ENCODE results near the gene C12orf54.
"Not testable (repeated sequence)": the region's sequence is repeated elsewhere in the genome, so short reads cannot be mapped to it uniquely, and the experiment has no call there.

Gene C12orf54

DNA sequence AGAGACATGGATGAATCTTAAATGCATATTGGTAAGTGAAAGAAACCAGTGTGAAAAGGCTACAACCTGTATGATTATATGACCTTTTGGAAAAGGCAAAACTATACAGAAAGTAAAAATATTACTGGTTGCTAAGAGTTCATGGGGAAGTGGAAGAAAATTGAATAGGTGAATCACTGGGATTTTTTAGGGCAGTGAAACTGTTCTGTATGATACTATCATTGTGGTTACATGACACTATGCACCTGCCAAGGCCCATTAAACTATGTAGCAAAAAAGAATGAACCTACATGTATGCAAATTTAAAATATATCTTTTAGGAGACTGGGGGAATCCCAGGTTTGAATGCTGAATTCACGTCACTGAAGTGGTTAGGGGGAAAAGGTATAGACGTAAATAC, 30.6 kb downstream of the C12orf54 start:
- DNase-seq = no peak

DNA sequence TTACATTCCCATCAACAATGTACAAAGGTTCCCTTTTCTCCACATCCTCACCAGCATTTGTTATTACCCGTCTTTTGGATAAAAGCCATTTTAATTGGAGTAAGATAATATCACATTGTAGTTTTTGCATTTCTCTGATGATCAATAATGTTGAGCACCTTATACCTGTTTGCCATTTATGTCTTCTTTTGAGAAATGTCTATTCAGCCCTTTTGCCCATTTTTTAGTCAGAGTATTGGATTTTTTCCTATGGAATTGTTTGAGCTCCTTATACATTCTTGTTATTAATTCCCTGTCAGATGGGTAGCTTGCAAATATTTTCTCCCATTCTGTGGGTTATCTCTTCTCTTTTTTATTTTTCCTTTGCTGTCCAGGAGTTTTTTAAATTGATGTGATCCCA, 32.4 kb downstream of the C12orf54 start:
- DNase-seq = no peak

DNA sequence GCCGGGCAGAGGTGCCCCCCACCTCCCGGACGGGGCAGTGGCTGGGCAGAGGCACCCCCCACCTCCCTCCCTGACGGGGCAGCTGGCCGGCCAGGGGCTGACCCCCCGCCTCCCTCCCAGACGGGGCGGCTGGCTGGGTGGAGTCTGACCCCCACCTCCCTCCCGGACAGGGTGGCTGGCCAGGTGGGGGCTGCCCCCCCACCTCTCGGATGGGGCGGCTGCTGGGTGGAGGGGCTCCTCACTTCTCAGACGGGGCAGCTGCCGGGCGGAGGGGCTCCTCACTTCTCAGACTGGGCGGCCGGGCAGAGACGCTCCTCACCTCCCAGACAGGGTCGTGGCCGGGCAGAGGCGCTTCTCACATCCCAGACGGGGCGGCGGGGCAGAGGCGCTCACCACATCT, 38.1 kb downstream of the C12orf54 start:
- DNase-seq = not testable (repeated sequence)

DNA sequence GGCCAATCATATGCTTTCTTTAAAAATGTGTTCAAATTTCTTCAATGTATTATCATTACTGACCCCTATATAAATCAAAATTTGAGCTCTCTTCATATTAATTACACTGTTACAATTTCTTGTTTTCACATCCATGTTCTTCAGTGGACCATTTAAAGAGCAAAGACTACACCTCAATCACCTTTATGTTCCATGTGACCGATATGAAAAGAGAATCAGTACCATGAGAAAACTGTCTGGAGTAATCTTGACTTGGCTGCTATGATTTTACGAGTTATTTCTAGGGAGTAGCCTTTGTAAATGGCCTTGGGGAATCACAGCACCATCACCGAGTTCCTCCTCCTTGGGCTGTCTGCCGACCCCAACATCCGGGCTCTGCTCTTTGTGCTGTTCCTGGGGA, 43.0 kb downstream of the C12orf54 start, which contains the start of gene OR8S1:
OR8S1 (plus strand) TSS at position 301 of the 400 bp plus-strand sequence; CDS start at position 301, 0 bp downstream.
- DNase-seq = no peak

DNA sequence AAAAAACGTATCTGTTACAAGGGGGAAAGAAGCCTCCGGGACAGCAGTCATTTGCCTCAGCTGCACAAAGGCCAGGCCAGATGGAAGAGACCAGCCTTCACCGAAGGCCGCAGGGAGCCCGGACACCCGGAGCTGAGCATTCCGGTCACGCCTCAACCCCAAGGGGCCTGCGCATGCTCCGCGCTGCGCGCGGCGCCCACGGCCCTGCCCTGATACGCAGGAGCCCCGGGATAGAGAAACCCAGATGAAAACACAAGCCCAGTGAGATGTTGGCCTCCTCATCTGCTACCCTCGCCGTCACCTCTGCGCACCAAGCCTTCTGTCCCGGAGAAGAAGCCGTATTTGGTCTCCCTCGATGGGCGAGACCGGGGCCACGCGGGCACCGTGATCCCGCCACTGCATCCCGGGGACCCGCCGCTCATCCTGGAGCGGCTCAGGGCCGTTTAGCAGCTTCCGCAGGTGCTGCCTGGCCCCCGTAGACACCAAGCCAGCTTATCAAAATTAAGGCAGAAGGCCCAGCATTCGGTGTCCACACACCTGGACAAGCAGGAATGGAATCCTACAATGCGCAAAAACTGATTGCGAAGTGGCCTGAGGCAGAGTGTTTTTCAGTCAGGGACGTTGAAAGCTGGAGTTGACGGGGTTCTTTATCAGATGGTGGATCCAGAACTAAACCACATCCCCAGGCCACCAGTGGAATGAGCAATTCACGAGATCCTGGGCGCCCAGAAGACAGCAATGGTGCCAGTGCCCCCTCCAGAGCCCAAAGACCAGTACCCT, 45.8 kb downstream of the C12orf54 start:
- no peak for DNase-seq

DNA sequence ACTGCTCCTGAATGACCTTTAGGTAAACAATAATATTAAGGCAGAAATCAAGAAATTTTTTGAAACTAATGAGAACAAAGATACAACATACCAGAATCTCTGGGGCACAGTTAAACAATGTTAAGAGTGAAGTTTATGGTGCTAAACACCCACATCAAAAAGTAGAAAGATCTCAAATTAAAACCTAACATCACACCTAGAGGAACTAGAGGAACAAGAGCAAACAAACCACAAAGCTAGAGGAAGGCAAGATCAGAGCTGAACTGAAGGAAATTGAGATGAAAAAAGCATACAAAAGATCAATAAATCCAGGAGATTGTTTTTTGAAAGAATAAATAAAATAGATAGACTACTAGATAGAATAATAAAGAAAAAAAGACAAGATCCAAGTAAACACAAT, 50.3 kb downstream of the C12orf54 start:
- DNase-seq = no peak

DNA sequence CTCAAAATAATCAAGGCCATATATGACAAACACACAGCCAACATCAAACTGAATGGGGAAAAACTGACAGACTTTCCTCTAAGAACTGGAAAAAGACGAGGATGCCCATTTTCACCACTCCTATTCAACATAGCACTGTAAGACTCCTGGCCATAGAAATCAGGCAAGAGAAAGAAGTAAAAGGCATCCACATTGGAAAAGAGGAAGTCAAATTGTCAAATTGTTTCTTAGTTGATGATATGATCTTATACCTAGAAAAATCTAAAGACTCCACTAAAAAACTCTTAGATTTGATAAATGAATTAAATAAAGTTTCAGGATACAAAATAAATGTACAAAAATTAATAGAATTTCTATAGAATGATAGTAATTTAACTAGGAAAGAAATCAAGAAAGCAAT, 54.3 kb downstream of the C12orf54 start:
- no peak for DNase-seq

DNA sequence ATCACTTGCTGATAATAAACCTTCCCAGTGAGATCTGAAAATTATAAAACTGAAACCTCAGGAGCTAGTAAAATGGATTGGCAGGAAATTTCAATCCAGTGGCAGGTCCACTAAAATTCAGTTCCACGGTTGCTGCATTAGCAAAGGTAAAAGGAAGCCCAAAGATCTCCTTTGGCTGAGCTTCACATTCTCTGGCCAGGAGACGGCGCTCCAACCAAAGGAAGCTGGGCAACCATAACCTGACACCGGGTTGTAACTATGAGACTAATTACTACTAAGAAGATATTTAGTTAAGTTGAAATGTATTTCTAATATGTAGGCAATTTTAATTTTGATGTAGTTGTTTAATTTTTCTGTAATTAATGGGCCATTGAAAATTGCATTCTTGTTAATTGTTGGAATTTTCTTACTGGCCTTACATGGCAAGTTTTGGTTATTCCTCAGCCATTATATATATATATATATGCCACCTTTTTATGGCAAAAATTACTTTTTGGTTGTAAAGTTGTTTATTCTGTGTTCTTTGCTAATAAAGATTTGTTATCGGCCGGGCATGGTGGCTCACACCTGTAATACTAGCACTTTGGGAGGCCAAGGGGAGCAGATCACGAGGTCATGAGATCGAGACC, 60.1 kb downstream of the C12orf54 start:
- peak; percentile 77 for DNase-seq

DNA sequence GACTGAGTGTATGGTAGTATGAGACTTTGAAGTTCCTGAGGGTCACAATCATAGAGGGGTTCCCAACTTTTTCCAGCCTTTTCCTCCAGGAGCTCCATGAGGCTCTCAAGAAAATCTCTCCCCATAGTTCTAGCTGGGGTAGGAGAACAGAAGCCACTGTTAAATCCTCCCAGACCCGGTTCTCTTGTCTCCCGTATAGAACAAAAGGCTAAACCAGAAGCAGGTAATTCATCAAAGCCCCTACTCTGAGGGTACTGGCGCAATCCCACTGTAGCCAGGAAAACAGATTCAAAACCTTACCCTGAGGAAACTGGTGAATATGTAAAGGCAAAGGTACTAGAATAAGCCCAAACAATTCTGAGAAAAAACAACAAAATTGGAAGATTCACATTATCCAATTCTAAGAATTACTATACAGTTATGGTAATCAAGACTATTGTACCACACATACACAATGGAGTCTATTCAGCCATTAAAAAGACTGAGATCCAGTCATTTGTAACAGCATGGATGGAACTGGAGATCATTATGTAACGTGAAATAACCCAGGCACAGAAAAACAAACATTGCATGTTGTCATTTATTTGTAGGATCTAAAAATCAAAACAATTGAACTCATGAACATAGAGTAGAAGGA, 63.7 kb downstream of the C12orf54 start:
- no peak for DNase-seq
